Measurements from ENCODE around the gene SMG1.
"Not testable (repeated sequence)": the region's sequence is repeated elsewhere in the genome, so short reads cannot be mapped to it uniquely, and the experiment has no call there.

SMG1 gene

GRCh38 chr16:18796377-18796776 lies 129.8 kb downstream of the SMG1 start:
- DNase-seq = no peak

DNA sequence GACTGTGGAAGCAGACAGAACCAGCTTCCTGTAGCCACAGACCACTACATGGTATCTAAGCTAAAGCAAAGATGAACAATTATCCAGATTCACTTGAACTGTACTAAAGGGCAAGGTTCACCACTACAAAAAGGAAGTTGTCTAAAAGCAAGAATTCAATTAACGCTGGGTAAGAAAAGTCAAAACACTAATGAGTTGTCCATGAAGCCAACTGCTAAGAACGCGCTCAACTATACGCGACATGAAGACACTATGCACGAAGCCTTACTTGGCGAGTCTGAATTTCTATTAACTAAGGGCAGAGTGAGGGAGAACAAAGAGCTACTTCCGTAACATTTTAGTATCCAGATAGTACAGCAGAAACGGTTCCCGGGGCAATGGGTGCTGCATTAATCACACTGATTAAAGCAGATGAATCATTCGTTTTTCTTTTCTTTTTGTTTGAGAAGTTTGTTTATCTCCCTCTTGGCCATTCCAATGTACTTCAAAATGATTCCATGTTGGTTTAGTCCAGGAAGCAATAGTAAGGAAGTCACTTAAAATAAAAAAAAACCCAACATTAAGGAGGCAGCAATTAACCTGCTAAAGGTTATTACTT lies 133.3 kb downstream of the SMG1 start:
- no peak for DNase-seq

GRCh38 chr16:18789850-18790706 lies 136.1 kb downstream of the SMG1 start, which contains the start of gene RPS15A:
Gene RPS15A, minus strand, starts transcription at chr16:18790334. Its CDS starts 1,221 bp downstream, at chr16:18789113.
- DNase-seq = peak; percentile 96

- DNase-seq = no peak
Measured at GRCh38 chr16:18789515-18789849, 136.7 kb downstream of the SMG1 start.

- no peak for DNase-seq
Measured at GRCh38 chr16:18788828-18789514, 137.2 kb downstream of the SMG1 start.

GRCh38 chr16:18784917-18785623 lies 141.1 kb downstream of the SMG1 start:
- no peak for DNase-seq

DNA sequence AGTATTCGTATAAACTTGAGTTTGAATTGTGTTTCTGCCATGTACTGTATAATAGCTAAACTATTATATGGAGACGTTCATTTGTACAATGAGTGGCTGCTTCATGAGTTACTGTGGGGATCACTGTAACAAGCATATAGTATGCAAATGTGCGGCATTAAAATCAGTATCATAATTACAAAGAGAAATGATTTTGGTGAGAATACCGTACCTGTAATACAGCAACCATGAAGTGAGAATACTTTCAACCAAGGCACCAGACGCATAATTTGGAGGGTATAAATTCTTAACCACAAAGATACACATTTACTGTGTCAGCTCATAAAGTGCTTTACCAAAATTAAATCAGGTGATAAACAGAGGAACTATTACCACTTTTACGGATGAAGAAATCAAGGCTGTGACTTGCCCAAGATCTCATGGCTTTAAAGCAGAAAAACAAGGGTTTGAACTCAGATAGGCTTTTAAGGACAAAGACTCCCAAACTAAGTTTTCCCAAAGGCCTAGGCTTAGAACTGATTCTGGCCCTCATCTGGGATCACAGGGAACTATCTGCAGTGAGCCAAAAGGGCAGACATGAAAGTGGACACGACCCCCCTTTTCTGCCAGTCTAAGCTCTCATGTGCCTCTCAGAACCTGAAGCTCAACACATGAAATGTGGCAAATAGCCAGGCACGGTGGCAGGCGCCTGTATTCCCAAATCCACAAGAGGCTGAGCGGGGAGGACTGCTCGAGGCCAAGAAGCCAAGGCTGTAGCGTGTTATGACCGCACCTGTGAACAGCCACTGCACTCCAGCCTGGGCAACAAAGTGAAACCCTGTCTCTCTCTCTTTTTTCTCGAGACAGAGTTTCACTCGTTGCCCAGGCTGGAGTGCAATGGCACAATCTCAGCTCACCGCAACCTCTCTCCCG lies 142.5 kb downstream of the SMG1 start:
- DNase-seq = no peak

DNA sequence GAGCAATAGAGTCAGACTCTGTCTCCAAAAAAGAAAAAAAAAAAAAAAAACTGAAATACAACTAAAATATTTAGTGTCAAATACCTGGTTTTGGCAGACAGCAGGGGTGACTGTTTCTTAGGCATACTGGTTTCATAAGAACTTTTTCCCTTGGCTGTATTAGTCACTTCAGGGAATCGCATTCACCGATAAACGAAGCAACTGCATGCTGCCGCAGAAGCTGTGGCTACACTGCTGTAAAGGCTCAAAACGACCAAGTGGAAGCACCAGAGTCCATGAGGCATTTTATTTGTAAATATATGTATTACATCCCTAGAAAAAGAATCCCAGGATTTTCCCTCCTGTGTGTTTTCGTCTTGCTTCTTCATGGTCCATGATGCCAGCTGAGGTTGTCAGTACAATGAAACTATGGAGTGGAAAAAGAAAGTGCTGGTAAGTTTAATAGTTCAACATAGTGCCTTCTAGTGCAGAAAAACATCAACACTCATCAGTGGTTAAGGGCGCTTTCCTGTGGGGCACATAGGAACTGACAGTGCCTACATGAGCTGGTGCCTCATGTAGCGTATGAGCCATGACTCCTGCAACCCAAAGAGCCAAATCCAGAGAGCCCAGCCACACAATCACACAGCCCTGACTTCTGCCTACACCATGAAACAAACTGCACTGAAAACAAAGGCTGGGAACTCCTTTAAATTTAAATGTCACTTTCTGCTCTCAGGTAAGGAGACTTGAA lies 143.3 kb downstream of the SMG1 start:
- DNase-seq = peak; percentile 45

- DNase-seq = not testable (repeated sequence)
Measured at GRCh38 chr16:18781232-18781631, 145.0 kb downstream of the SMG1 start.

DNA sequence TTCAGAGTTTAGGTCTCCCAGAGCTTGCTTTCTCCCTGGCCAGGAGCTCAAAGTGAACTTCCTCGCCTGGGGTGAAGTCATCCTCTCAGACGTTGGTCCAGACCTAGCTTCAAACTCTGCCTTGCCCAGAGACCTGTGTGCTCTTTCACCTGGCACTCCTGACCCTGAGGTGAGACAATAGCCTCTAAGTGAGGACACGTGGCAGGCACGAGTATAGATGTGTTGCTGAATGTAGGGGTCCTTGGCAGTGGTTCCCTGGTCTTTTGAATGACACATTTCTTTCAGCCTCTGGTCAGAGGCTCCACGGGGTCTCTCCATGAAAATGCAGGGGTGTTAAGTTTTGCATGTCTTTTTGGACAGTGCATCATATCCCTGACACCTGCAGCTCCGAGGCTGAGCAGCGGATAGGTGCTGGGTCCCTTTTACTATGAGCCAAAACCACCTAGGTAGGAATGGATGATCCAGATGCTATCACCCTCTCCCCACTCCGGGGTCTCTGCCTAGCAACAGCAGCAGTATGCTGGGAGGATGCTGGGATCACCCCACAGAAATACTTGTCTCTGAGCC lies 145.7 kb downstream of the SMG1 start:
- not testable (repeated sequence) for DNase-seq

- DNase-seq = not testable (repeated sequence)
Measured at GRCh38 chr16:18777664-18778063, 148.5 kb downstream of the SMG1 start.

- not testable (repeated sequence) for DNase-seq
Measured at GRCh38 chr16:18776334-18776733, 149.9 kb downstream of the SMG1 start.

DNA sequence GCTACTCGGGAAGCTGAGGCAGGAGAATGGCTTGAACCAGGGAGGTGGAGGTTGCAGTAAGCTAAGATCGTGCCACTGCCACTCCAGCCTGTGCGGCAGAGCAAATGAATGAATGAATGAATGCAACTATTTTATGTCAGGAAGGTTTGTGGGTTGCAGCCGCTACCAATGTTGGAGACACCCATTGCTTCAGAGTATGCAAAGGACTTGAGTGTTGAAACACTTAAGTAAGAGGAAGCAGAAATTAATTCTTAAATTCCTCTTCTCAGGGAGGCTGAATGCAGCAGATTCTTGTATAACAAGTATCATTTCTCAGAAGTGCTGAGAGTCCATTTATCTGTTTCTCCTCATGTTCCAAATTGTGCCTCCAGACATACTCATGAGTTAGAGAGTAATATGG lies 151.6 kb downstream of the SMG1 start:
- DNase-seq = not testable (repeated sequence)

GRCh38 chr16:18772171-18772570 lies 154.0 kb downstream of the SMG1 start:
- DNase-seq = not testable (repeated sequence)

DNA sequence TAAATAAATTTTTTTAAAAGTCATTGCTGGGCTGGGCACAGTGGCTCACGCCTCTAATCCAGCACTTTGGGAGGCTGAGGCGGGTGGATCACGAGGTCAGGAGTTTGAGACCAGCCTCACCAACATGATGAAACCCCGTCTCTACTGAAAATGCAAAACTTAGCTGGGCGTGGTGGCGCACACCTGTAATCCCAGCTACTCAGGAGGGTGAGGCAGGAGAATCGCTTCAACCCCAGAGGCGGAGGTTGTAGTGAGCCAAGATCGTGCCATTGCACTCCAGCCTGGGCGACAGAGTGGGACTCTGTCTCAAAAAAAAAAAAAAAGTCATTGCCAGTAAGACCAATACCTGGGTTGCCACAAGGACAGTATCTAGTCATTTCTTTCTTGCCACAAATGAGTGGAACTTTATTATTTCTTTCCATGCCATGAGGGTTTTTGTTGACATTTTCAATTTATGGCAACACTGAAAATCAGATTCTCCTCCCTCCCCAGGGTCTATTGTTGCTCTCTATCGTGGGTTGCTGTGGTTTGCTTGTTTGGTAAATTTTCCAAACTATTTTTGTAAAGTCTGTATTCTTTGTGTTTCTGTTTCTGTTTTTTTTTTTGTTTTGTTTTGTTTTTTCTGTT lies 155.8 kb downstream of the SMG1 start:
- not testable (repeated sequence) for DNase-seq

GRCh38 chr16:18767217-18767616 lies 159.0 kb downstream of the SMG1 start:
- DNase-seq = peak; percentile 21

GRCh38 chr16:18762713-18763112 lies 163.5 kb downstream of the SMG1 start:
- DNase-seq = not testable (repeated sequence)

- DNase-seq = peak; percentile 51
Measured at GRCh38 chr16:18759598-18760520, 166.3 kb downstream of the SMG1 start.
